BLaER1 (cell line): Measurements from ENCODE around the gene MPO.

Source experiments
- H3K27ac ChIP-seq: shearing (Covaris generic); formaldehyde crosslinking; 2 replicates; pipeline ENCODE4 v1.8.1; 2022
- H3K27me3 ChIP-seq: shearing (Covaris generic); formaldehyde crosslinking; 2 replicates; pipeline ENCODE4 v1.8.1; 2022
- H3K36me3 ChIP-seq: shearing (Covaris generic); formaldehyde crosslinking; 2 replicates; pipeline ENCODE4 v1.8.1; 2022
- H3K4me1 ChIP-seq: shearing (Covaris generic); formaldehyde crosslinking; 2 replicates; pipeline ENCODE4 v1.8.1; 2022
- H3K4me2 ChIP-seq: shearing (Covaris generic); formaldehyde crosslinking; 2 replicates; pipeline ENCODE4 v1.8.1; 2022
- H3K4me3 ChIP-seq: shearing (Covaris generic); formaldehyde crosslinking; 2 replicates; pipeline ENCODE4 v1.8.1; 2022
- H3K9ac ChIP-seq: shearing (Covaris generic); formaldehyde crosslinking; 2 replicates; pipeline ENCODE4 v1.8.1; 2022
- H3K9me3 ChIP-seq: shearing (Covaris generic); formaldehyde crosslinking; 2 replicates; pipeline ENCODE4 v1.8.1; 2022
- H4K20me1 ChIP-seq: shearing (Covaris generic); formaldehyde crosslinking; 2 replicates; pipeline ENCODE4 v1.8.1; 2022
- Cebpa-rat ChIP-seq: shearing (Covaris generic); IDR thresholded peaks from 2 replicates; pipeline ENCODE4 v1.8.1; 2022

The MPO gene

DNA sequence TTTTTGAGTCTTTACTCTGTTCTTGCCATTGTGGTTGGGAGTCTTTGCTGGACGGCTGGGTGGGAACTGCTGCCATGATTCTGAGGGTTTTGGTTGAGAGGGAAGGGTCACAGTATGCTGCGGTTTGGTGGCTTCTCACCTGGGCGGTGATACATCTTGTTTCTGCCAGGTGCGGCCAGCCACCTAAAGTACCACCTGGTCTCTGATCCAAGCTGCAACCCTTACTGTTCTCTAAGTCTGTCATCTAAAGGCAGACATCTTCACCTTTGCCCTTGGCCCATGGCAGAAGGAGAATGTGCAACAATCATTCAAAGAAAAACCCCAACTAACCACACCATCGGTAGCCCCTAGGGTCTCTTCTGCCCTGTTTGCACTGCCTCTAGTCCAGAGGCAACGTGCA, 19.6 kb upstream of the MPO start:
- Histone ChIP-seq H3K9me3 (no peaks in the 10 kb centered on the region), H4K20me1 (no peaks in the 10 kb centered on the region), H3K4me3 (no peak overlapping the region), H3K4me1 (peaks cover 32% of the 10 kb centered on the region), H3K4me2 (no peak overlapping the region), H3K9ac (no peak overlapping the region), H3K27ac (no peak overlapping the region), H3K27me3 (no peaks in the 10 kb centered on the region), H3K36me3 (peaks cover 38% of the 10 kb centered on the region)
- TF ChIP-seq Cebpa-rat = no peak

DNA sequence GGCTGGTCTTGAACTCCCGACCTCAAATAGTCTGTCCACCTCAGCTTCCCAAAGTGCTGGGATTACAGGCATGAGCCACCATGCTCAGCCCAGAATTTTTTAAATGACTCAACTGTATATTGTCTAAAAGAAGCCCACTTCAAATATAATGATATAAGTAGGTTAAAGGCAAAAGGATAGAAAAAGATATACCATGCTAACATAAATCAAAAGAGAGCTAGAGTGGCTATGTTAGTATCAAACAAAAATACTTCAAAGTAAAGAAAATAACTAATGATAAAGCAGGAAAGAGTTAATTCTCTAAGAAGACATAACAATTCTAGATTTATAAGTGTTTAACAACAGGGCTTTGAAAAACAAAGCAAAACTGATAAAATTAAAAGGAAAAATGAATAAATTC, 13.3 kb upstream of the MPO start:
- H3K4me3 ChIP-seq = no peak overlapping the region
- no peaks in the 10 kb centered on the region for H3K9me3 ChIP-seq
- H4K20me1 ChIP-seq = no peaks in the 10 kb centered on the region
- H3K4me2 ChIP-seq = no peak overlapping the region
- no peak for TF ChIP-seq Cebpa-rat
- H3K27me3 ChIP-seq = no peaks in the 10 kb centered on the region
- no peaks in the 10 kb centered on the region for H3K36me3 ChIP-seq
- no peak overlapping the region for H3K27ac ChIP-seq
- no peak overlapping the region for H3K9ac ChIP-seq
- H3K4me1 ChIP-seq = no peaks in the 10 kb centered on the region

DNA sequence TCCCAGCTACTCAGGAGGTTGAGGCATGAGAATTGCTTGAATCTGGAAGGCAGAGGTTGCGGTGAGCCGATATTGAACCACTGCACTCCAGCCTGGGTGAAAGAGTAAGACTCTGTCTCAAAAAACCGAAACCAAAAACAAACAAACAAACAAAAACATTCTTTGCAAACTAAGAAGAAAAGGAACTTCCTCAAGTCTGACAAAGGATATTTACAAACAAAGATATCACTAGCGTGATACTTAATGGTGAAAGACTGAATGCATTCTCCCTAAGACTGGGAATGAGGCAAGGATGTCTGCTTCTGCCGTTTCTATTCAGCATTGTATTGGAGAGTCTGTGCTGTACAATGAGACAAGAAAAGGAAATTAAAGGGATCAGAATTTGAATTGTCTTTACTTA, 10.5 kb upstream of the MPO start:
- no peaks in the 10 kb centered on the region for H3K9me3 ChIP-seq
- H3K9ac ChIP-seq = no peak overlapping the region
- H3K4me3 ChIP-seq = no peak overlapping the region
- no peaks in the 10 kb centered on the region for H3K27me3 ChIP-seq
- H3K4me2 ChIP-seq = no peak overlapping the region
- no peak overlapping the region for H3K27ac ChIP-seq
- no peaks in the 10 kb centered on the region for H3K4me1 ChIP-seq
- H4K20me1 ChIP-seq = no peaks in the 10 kb centered on the region
- TF ChIP-seq Cebpa-rat = no peak
- H3K36me3 ChIP-seq = no peaks in the 10 kb centered on the region

- no peak overlapping the region for H3K9ac ChIP-seq
Measured at GRCh38 chr17:58289869-58290268, 9.1 kb upstream of the MPO start.

GRCh38 chr17:58285422-58285810, 4.7 kb upstream of the MPO start:
- TF ChIP-seq Cebpa-rat = no peak
- Histone ChIP-seq H4K20me1 (no peaks in the 10 kb centered on the region), H3K27ac (peak overlapping the region; percentile 71; the same call in 1 of the 2 replicates), H3K27me3 (no peaks in the 10 kb centered on the region), H3K9me3 (no peaks in the 10 kb centered on the region), H3K4me3 (no peak overlapping the region), H3K4me1 (peaks cover 54% of the 10 kb centered on the region), H3K36me3 (no peaks in the 10 kb centered on the region), H3K4me2 (peak overlapping the region; percentile 81), H3K9ac (0 out of 2 replicates have a peak overlapping the region, but pooled peaks have one; percentile 57)

More at GRCh38 chr17:58289869-58290268, 9.1 kb upstream of the MPO start:
- no peak overlapping the region for H3K4me2 ChIP-seq
- no peaks in the 10 kb centered on the region for H3K36me3 ChIP-seq
- no peak overlapping the region for H3K27ac ChIP-seq
- no peaks in the 10 kb centered on the region for H3K9me3 ChIP-seq
- no peaks in the 10 kb centered on the region for H3K27me3 ChIP-seq
- peaks cover 10% of the 10 kb centered on the region for H3K4me1 ChIP-seq
- H3K4me3 ChIP-seq = no peak overlapping the region
- no peak for TF ChIP-seq Cebpa-rat
- no peaks in the 10 kb centered on the region for H4K20me1 ChIP-seq

DNA sequence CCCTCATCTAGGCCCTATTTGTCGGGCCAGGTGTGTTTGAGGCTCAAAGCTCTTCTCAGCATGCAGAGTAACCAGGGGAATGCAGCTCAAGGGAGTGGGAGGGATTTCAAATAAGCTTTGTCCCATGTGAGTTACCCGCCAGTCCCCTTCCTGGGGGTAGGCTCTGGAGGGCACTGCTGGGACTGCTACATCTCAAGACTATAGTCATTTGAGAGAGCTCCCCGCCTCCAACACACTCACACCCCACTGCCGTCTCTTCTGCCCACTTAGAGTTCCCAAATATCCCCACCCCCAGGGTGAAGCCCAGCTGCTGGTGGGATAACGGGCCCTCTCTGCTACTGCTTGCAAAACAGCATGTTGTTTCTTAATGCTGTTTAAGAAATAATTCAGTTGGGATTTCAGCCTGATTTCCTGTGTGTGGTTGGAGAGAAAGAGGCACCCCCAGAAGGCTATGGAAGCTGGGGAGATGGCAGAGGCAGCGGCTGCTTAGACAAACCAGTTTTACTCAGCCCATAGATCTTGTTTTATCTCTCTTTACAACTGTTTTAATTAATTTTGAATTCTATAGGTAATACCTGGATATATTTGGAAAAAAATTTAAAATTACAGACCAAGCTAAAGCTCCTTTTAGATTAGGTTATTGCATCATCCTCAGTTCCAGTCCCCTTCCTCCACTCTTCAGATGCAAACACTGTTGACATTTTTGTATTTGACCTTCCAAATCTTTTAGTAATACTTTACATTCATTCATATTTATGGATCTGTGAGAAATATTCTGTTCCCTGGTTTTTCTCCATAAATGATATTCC, 4.1 kb upstream of the MPO start:
- H3K9ac ChIP-seq = peak overlapping the region; percentile 57; the same call in 1 of the 2 replicates
- peak overlapping the region; percentile 81 for H3K4me2 ChIP-seq
- TF ChIP-seq Cebpa-rat = peak; percentile 72; the same call in 1 of the 2 replicates
- H3K27ac ChIP-seq = peak overlapping the region; percentile 71
- H3K4me1 ChIP-seq = peaks cover 60% of the 10 kb centered on the region
- peak overlapping the region; percentile 31 for H3K4me3 ChIP-seq
- H3K9me3 ChIP-seq = no peaks in the 10 kb centered on the region
- H3K36me3 ChIP-seq = no peaks in the 10 kb centered on the region
- no peaks in the 10 kb centered on the region for H3K27me3 ChIP-seq
- H4K20me1 ChIP-seq = no peaks in the 10 kb centered on the region

DNA sequence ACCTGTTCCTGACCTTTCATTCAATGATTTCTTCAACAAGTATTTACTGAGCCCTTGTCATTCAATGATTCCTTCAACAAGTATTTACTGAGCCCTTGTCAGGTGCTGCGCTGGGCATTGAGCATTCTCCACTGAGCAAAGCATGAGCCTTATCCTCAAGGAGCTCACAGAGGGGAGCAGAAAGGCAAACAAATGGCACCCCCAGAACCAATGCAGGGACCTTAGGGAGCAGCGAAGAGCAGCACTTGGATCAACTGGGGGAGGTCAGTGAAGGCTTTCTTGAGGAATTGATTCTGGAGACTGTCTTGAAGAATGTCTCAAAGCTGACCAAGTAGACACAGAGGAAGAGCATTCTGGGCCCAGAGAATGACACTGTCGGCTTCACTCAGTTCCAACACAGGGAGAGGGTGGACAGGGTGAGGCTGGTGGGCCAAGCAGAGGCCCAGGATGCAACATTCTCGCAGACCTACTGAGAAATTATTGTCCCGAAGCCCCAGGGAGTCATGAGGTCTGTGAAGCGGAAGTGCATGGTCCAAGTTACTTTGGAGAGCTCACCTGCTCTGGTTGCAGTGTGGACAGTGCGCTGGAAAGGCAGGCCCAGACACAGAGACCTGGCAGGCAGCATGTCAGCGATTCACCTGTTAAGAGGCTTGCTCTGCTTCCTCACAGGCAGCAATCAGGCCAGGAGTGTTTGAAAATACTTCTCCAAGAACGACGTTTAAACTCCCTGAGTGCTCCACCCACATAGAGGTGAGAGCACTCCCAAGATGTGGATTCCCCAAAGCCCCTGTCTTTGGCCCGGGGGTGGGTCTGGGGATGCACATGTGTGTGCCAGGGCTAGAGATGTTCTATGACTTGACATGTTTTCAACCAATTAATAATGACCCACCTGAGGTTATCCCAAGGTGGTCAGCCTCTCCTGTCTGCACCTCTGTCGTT, 3.2 kb upstream of the MPO start:
- Histone ChIP-seq H3K4me2 (peak overlapping the region; percentile 81), H3K4me3 (peak overlapping the region; percentile 31; the same call in 1 of the 2 replicates), H3K36me3 (no peaks in the 10 kb centered on the region), H3K9ac (peak overlapping the region; percentile 57), H3K27ac (peak overlapping the region; percentile 71), H4K20me1 (no peaks in the 10 kb centered on the region), H3K27me3 (no peaks in the 10 kb centered on the region), H3K4me1 (peaks cover 69% of the 10 kb centered on the region), H3K9me3 (no peaks in the 10 kb centered on the region)
- TF ChIP-seq Cebpa-rat = no peak

- TF ChIP-seq Cebpa-rat = no peak
- H4K20me1 ChIP-seq = no peaks in the 10 kb centered on the region
- peak overlapping the region; percentile 60; the same call in 1 of the 2 replicates for H3K9ac ChIP-seq
- peak overlapping the region; percentile 18; the same call in 1 of the 2 replicates for H3K4me3 ChIP-seq
- no peaks in the 10 kb centered on the region for H3K27me3 ChIP-seq
- H3K4me1 ChIP-seq = peaks cover 81% of the 10 kb centered on the region
- H3K9me3 ChIP-seq = no peaks in the 10 kb centered on the region
- H3K36me3 ChIP-seq = no peaks in the 10 kb centered on the region
- peak overlapping the region; percentile 88 for H3K27ac ChIP-seq
- H3K4me2 ChIP-seq = peak overlapping the region; percentile 75
Measured at GRCh38 chr17:58282442-58282841, 1.7 kb upstream of the MPO start.

DNA sequence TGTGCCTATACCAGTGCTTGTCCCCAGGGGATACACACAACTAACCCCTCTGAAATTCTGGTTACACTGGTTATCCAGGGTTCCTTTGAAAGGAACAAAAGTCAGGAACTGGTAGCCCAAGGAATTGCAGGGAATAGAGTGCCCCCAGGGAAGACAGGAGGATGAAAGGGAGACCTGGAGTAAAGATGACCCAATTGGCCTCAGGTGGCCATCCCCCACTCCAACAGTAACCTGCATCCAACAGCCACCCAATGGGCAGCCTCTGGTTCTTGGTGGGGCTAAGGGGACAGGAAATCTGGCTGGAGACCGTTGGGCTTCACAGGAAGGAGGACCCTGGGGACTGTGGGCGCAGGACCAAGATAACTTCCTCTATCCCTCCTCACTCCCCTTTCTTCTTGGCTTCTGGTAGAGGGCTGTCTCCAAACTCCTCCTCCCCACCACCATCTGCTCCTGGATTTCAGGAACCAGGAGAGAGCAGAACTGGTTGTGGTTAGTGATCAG, 826 bp upstream of the MPO start:
- H3K4me3 ChIP-seq = 0 out of 2 replicates have a peak overlapping the region, but pooled peaks have one; percentile 18
- no peaks in the 10 kb centered on the region for H3K9me3 ChIP-seq
- TF ChIP-seq Cebpa-rat = no peak
- H3K9ac ChIP-seq = peak overlapping the region; percentile 60
- no peaks in the 10 kb centered on the region for H3K27me3 ChIP-seq
- peaks cover 84% of the 10 kb centered on the region for H3K4me1 ChIP-seq
- peak overlapping the region; percentile 75 for H3K4me2 ChIP-seq
- no peaks in the 10 kb centered on the region for H3K36me3 ChIP-seq
- no peaks in the 10 kb centered on the region for H4K20me1 ChIP-seq
- H3K27ac ChIP-seq = peak overlapping the region; percentile 88
